K562 (cell line): ENCODE data around the gene MEIS2. TPM values are rescaled to one million over a fixed set of nuclear protein-coding genes. Genes with fewer than 3 reads are reported as not detected.

Source experiments
- ATAC-seq: fragments of 200-7000 bp; cut with Tn5 transposase; 3 replicates; pipeline ENCODE4 v1.9.1; 2020; ENCODE audit warnings: moderate library complexity
- BruUV-seq: library from RNA; stranded (reverse); fragments of 400-500 nt; replicated peaks from 2 replicates; lab custom pipeline; 2021; lab: Mats Ljungman, UMichigan
- CTCF ChIA-PET: fragments of 300-600 bp; formaldehyde crosslinking; extraction: SDS; loops from one replicate; lab custom pipeline; 2021; ENCODE audit warnings: low intra/inter-chr PET ratio; lab: Yijun Ruan, JAX
- POLR2A ChIA-PET: fragments of 300-600, 350-650 bp; sonication (Branson Sonifier 250); formaldehyde crosslinking; extraction: SDS; loops from one replicate; lab custom pipeline; 2021; ENCODE audit warnings: antibody characterized with exemption, inconsistent platforms; lab: Yijun Ruan, JAX
- DNase-seq, 4 experiments: peaks; one replicate each; pipeline versions ENCODE4 v3.0.0 to v3.0.0-alpha.2; 2011 to 2018; ENCODE audit warnings: low spot score in 3 of 4, mixed read lengths in 3 of 4; ENCODE audit errors: extremely low read depth in 1 of 4
- FAIRE-seq: peaks from 2 replicates; lab custom pipeline; 2011; peaks lifted over from hg19 to GRCh38; lab: Jason Lieb, UNC
- H2AFZ ChIP-seq: 2 replicates; pipeline ENCODE4 v1.6.0; 2011; ENCODE audit warnings: low read depth, low read length, control low read depth, inconsistent platforms
- H3K27ac ChIP-seq: fragments of 200-600 bp; 3 replicates; pipeline ENCODE4 v1.8.0; 2011; ENCODE audit warnings: low read depth, mild to moderate bottlenecking, control low read depth, inconsistent platforms, low read length, moderate library complexity, mixed read lengths; ENCODE audit errors: extremely low read depth
- H3K27me3 ChIP-seq, 2 experiments: fragments of 300-600 bp in 1 of 2; 2 replicates in 1 of 2; 3 replicates in 1 of 2; pipeline versions ENCODE4 v1.6.0 to v1.8.0; 2011; ENCODE audit warnings: inconsistent platforms in 2 of 2, low read length in 2 of 2, mild to moderate bottlenecking in 1 of 2, mixed read lengths in 1 of 2, moderate library complexity in 1 of 2; ENCODE audit not compliant: control insufficient read depth in 2 of 2, insufficient read depth in 2 of 2
- H3K36me3 ChIP-seq: fragments of 300-600 bp; 3 replicates; pipeline ENCODE4 v1.8.0; 2011; ENCODE audit warnings: mild to moderate bottlenecking, low read length, inconsistent platforms; ENCODE audit not compliant: control insufficient read depth, insufficient read depth
- H3K4me1 ChIP-seq, 2 experiments: fragments of 200-600 bp in 1 of 2; replicated peaks in 1 of 2; 2 replicates in 1 of 2; 3 replicates in 1 of 2; pipeline versions ENCODE4 v1.5.1 to v1.8.0; 2011; ENCODE audit warnings: inconsistent platforms in 2 of 2, low read length in 2 of 2, mild to moderate bottlenecking in 1 of 2, mixed read lengths in 1 of 2, moderate library complexity in 1 of 2; ENCODE audit not compliant: control insufficient read depth in 2 of 2, insufficient read depth in 2 of 2
- H3K4me2 ChIP-seq: 2 replicates; pipeline ENCODE4 v1.6.1; 2011; ENCODE audit warnings: low read length, control low read depth, inconsistent platforms, mixed read lengths; ENCODE audit not compliant: insufficient read depth
- H3K4me3 ChIP-seq: fragments of 200-600 bp; sonication (generic), shearing (Covaris generic); 2 replicates; pipeline ENCODE4 v1.5.1; 2016; ENCODE audit warnings: control low read depth, inconsistent platforms
- H3K79me2 ChIP-seq: fragments of 200-600 bp; 3 replicates; pipeline ENCODE4 v1.8.0; 2011; ENCODE audit warnings: low read length, inconsistent platforms; ENCODE audit not compliant: control insufficient read depth, insufficient read depth
- H3K9ac ChIP-seq, 2 experiments: 2 replicates each; pipeline versions ENCODE4 v1.6.0 to v1.6.1; 2011; ENCODE audit warnings: low read depth in 2 of 2, low read length in 2 of 2, control low read depth in 1 of 2, inconsistent platforms in 1 of 2, mild to moderate bottlenecking in 1 of 2, mixed read lengths in 1 of 2; ENCODE audit not compliant: insufficient read depth in 1 of 2
- H3K9me1 ChIP-seq: one replicate; pipeline ENCODE4 v1.6.0; 2011; ENCODE audit warnings: inconsistent platforms, mild to moderate bottlenecking, low read length, moderate library complexity; ENCODE audit not compliant: control insufficient read depth, insufficient read depth
- H3K9me3 ChIP-seq: replicated peaks from 2 replicates; pipeline ENCODE4 v1.5.1; 2011; ENCODE audit warnings: low read depth, low read length, inconsistent platforms; ENCODE audit not compliant: control insufficient read depth, insufficient read depth
- H4K20me1 ChIP-seq: replicated peaks from 2 replicates; pipeline ENCODE4 v1.6.1; 2011; ENCODE audit warnings: low read length, inconsistent platforms, mixed read lengths; ENCODE audit not compliant: control insufficient read depth, insufficient read depth
- CCNT2 ChIP-seq: IDR thresholded peaks from 2 replicates; pipeline ENCODE4 v1.6.1; 2011; ENCODE audit warnings: borderline replicate concordance, low read depth, mild to moderate bottlenecking, moderate library complexity, mixed read lengths, low read length; ENCODE audit not compliant: insufficient read length; ENCODE audit errors: extremely low read depth
- FOXK1 ChIP-seq: sonication (generic); formaldehyde crosslinking; IDR thresholded peaks from 2 replicates; pipeline ENCODE4 v1.8.0; 2022; ENCODE audit warnings: missing genetic modification reagents, mild to moderate bottlenecking, borderline replicate concordance
- FOXM1 ChIP-seq, 2 experiments: fragments of 450-650 bp in 1 of 2; sonication (generic) in 1 of 2; formaldehyde crosslinking in 1 of 2; IDR thresholded peaks; 2 replicates each; pipeline versions ENCODE4 v1.6.1 to v1.9.0; 2017 to 2022; ENCODE audit warnings: low read depth in 2 of 2, mild to moderate bottlenecking in 2 of 2, missing genetic modification reagents in 1 of 2, moderate library complexity in 1 of 2
- HDAC2 ChIP-seq: fragments of 450-650 bp; IDR thresholded peaks from 2 replicates; pipeline ENCODE4 v1.6.1; 2016; ENCODE audit warnings: mild to moderate bottlenecking
- HMBOX1 ChIP-seq: sonication (generic); IDR thresholded peaks from 2 replicates; pipeline ENCODE4 v1.6.1; 2016
- HNRNPLL ChIP-seq: fragments of 200-400 bp; formaldehyde crosslinking; IDR thresholded peaks from 2 replicates; pipeline ENCODE4 v1.6.1; 2017; ENCODE audit warnings: low read length, low read depth, mild to moderate bottlenecking; ENCODE audit not compliant: poor library complexity, severe bottlenecking
- KAT8 ChIP-seq: fragments of 450-650 bp; IDR thresholded peaks from 2 replicates; pipeline ENCODE4 v1.6.1; 2016; ENCODE audit warnings: low read depth, mild to moderate bottlenecking
- KDM2B ChIP-seq: fragments of 250-450 bp; sonication (Bioruptor Pico); IDR thresholded peaks from 2 replicates; pipeline ENCODE4 v1.8.0; 2021; ENCODE audit warnings: mild to moderate bottlenecking, moderate library complexity
- KDM5B ChIP-seq: fragments of 200-600 bp; sonication (generic); IDR thresholded peaks from 2 replicates; pipeline ENCODE4 v1.6.1; 2012; ENCODE audit warnings: low read depth, mild to moderate bottlenecking, moderate library complexity, low read length, control low read depth, inconsistent platforms; ENCODE audit not compliant: insufficient replicate concordance
- MEF2D ChIP-seq: conservative IDR thresholded peaks from 2 replicates; pipeline ENCODE4 v1.6.1; 2016; ENCODE audit warnings: low read depth, missing genetic modification characterization, missing compliant biosample characterization
- PML ChIP-seq: IDR thresholded peaks from 2 replicates; pipeline ENCODE4 v1.6.1; 2012; ENCODE audit warnings: low read length, inconsistent platforms
- RCOR1 ChIP-seq, 2 experiments: IDR thresholded peaks; 2 replicates each; pipeline ENCODE4 v1.6.1; 2012; ENCODE audit warnings: low read depth in 2 of 2, low read length in 2 of 2, borderline replicate concordance in 1 of 2, improper control_type of control experiment in 1 of 2
- SMARCE1 ChIP-seq: fragments of 450-650 bp; IDR thresholded peaks from 2 replicates; pipeline ENCODE4 v1.7.1; 2016; ENCODE audit warnings: mild to moderate bottlenecking
- SOX6 ChIP-seq: fragments of 450-650 bp; IDR thresholded peaks from 2 replicates; pipeline ENCODE4 v1.6.1; 2014; ENCODE audit warnings: mild to moderate bottlenecking
- WHSC1 ChIP-seq: IDR thresholded peaks from one replicate; pipeline ENCODE4 v1.6.1; 2012; ENCODE audit warnings: low read length, control low read depth, inconsistent platforms
- ZNF280A ChIP-seq: fragments of 450-650 bp; IDR thresholded peaks from 2 replicates; pipeline ENCODE4 v1.6.1; 2018; ENCODE audit warnings: mild to moderate bottlenecking, low read depth; ENCODE audit not compliant: partially characterized antibody
- ZNF449 ChIP-seq: fragments of 250-450 bp; sonication (Bioruptor Pico); IDR thresholded peaks from 2 replicates; pipeline ENCODE4 v1.8.0; 2022; ENCODE audit warnings: moderate library complexity, mild to moderate bottlenecking, inconsistent platforms
- WGBS: fragments of 100-300 bp; shearing (Covaris generic); methylation state at CpG from one replicate; pipeline ENCODE4 v1.1.6; 2016; ENCODE audit warnings: low coverage, mixed read lengths; ENCODE audit not compliant: insufficient coverage; ENCODE audit errors: missing lambda C conversion rate; 5-methylcytosine and 5-hydroxymethylcytosine counted together
- in situ Hi-C: fragments of 300-500 bp; cut with MboI; formaldehyde crosslinking; loops from 4 replicates; pipeline ENCODE4 v1.15.0; 2018; ENCODE audit warnings: inconsistent platforms, mixed read lengths
- intact Hi-C: fragments of 100-400 bp; cut with micrococcal nuclease; formaldehyde crosslinking; loops from 2 replicates; pipeline ENCODE4 v1.14.2; 2022
- polyA plus RNA-seq, 8 experiments: library from polyadenylated mRNA; depleted of rRNA in 4 of 8; stranded (reverse) in 5 of 8; unstranded in 3 of 8; fragments of >200 nt; fragmentation: Nextera tagmentation in 2 of 8; fragmentation: Illumina TruSeq in 1 of 8; extraction: Ambion mirVana in 2 of 8; extraction: Trizol in 1 of 8; gene quantifications; 2 replicates each; pipeline versions ENCODE4 v1.2.1 to v1.2.3, GENCODE V29; 2011 to 2014; ENCODE audit warnings: inconsistent platforms in 1 of 8, missing spikeins in 1 of 8
- total RNA-seq, 7 experiments: library from RNA; depleted of rRNA in 6 of 7; stranded (reverse); fragments of >200 nt in 6 of 7; fragmentation: Illumina TruSeq in 2 of 7; extraction: Trizol in 2 of 7; gene quantifications; 2 replicates each; pipeline versions ENCODE4 v1.2.1 to v1.2.3, GENCODE V29; 2011 to 2021; ENCODE audit warnings: low replicate concordance in 1 of 7

The MEIS2 gene
- total and polyA plus RNA-seq, 9 of the 15 experiments (the other 6 are each of a cell fraction or from before 2014, with no cell fraction given) = 7.5 to 64.2 (median 22.3) TPM

GRCh38 chr15:36960947-36961227 lies 139.5 kb downstream of the MEIS2 start (continued):
- no peak for TF ChIP-seq KAT8
- TF ChIP-seq ZNF280A = no peak
- TF ChIP-seq RCOR1 (IDR thresholded peaks at IDR 0.05; ENCODE audit: borderline replicate concordance in 1 of 2, low read depth in 2 of 2, low read length in 2 of 2) = peak in 1 of 2 experiments; percentile 25; a peak in 1 of 4 replicates
- no peak for TF ChIP-seq MEF2D
- TF ChIP-seq KDM2B (CRISPR knock-in tag) = no peak
- TF ChIP-seq CCNT2 = peak; percentile 14
- TF ChIP-seq, all 486 proteins: peak for 7

- FAIRE-seq (peak; percentile 35), DNase-seq (no peak), ATAC-seq (peak; percentile 69)
- no peaks in the 10 kb centered on the region for H3K79me2 ChIP-seq
- no peak overlapping the region for H3K4me3 ChIP-seq
- H2AFZ ChIP-seq = no peak overlapping the region
- no TSS peak for BruUV-seq
- no peaks in the 10 kb centered on the region for H3K27me3 ChIP-seq
- 9% methylated on average over 2 of the region's 2 CpGs for WGBS
- no peaks in the 10 kb centered on the region for H3K36me3 ChIP-seq
- no peaks in the 10 kb centered on the region for H3K9me3 ChIP-seq
- no peak overlapping the region; a peak in 1 of 4 replicates for H3K9ac ChIP-seq
- H3K9me1 ChIP-seq = no peaks in the 10 kb centered on the region
- peak overlapping the region; percentile 14; the same call in 1 of the 2 replicates for H3K4me2 ChIP-seq
- in situ Hi-C loops (no loop called here), intact Hi-C loops (no loop called here)
- peak overlapping the region; percentile 50; the same call in 2 of the 3 replicates for H3K27ac ChIP-seq
- ChIA-PET CTCF (no interaction called here), POLR2A (interaction anchor here (0.7 to 1.3 kb wide), 5 partner anchors 10 to 141 kb away, joined by 3 to 4 read pairs (median 3); no protein-coding TSS in a partner anchor)
- H4K20me1 ChIP-seq = no peaks in the 10 kb centered on the region
- peaks cover 0 to 9% of the 10 kb centered on the region in 2 experiments; a peak in 2 of 5 replicates for H3K4me1 ChIP-seq
- TF ChIP-seq SOX6 (peak; percentile 55; the same call in 1 of the 2 replicates), KDM5B (no peak), ZNF449 (no peak), PML (no peak), FOXM1 (IDR thresholded peaks at IDR 0.05; ENCODE audit: low read depth) (no peak), FOXM1 (CRISPR knock-in tag; IDR thresholded peaks at IDR 0.05; ENCODE audit: low read depth) (no peak), FOXK1 (CRISPR knock-in tag) (no peak), SMARCE1 (peak; percentile 23; the same call in 1 of the 2 replicates), HDAC2 (no peak), HNRNPLL (no peak), HMBOX1 (peak; percentile 84), WHSC1 (no peak)
Measured at GRCh38 chr15:36960179-36960946, 140.0 kb downstream of the MEIS2 start.
